H9 (cell line): Measurements from ENCODE around the gene ERC2. TPM values are rescaled to one million over a fixed set of nuclear protein-coding genes. Genes with fewer than 3 reads are reported as not detected.

ENCODE experiments used
- DNase-seq: peaks from one replicate; pipeline ENCODE4 v3.0.0-alpha.2; 2017
- H2AFZ ChIP-seq: one replicate; pipeline ENCODE4 v1.6.1; 2013; ENCODE audit warnings: mild to moderate bottlenecking, low read length, control low read depth, moderate library complexity
- H2AK5ac ChIP-seq: 2 replicates; pipeline ENCODE4 v1.6.1; 2013; ENCODE audit warnings: low read length, control low read depth, mixed read lengths; ENCODE audit not compliant: insufficient read length
- H2BK120ac ChIP-seq: one replicate; pipeline ENCODE4 v1.6.1; 2013; ENCODE audit warnings: low read depth, mild to moderate bottlenecking, low read length, control low read depth, inconsistent platforms; ENCODE audit not compliant: poor library complexity, severe bottlenecking
- H2BK12ac ChIP-seq: 2 replicates; pipeline ENCODE4 v1.6.1; 2013; ENCODE audit warnings: low read length, control low read depth, mixed read lengths, low read depth; ENCODE audit not compliant: insufficient read length
- H2BK15ac ChIP-seq: 2 replicates; pipeline ENCODE4 v1.6.1; 2013; ENCODE audit warnings: low read depth, low read length, control low read depth
- H2BK20ac ChIP-seq: one replicate; pipeline ENCODE4 v1.6.1; 2013; ENCODE audit warnings: low read depth, mild to moderate bottlenecking, low read length, control low read depth, inconsistent platforms; ENCODE audit not compliant: poor library complexity, severe bottlenecking
- H2BK5ac ChIP-seq: 2 replicates; pipeline ENCODE4 v1.6.1; 2013; ENCODE audit warnings: low read length, control low read depth, mixed read lengths; ENCODE audit not compliant: insufficient read length
- H3K14ac ChIP-seq: 2 replicates; pipeline ENCODE4 v1.6.1; 2013; ENCODE audit warnings: low read length, control low read depth; ENCODE audit not compliant: insufficient read depth
- H3K18ac ChIP-seq: 2 replicates; pipeline ENCODE4 v1.6.1; 2013; ENCODE audit warnings: low read depth, mild to moderate bottlenecking, mixed read lengths, low read length, control low read depth; ENCODE audit not compliant: insufficient read length
- H3K23ac ChIP-seq: 2 replicates; pipeline ENCODE4 v1.6.1; 2013; ENCODE audit warnings: low read length, control low read depth, mixed read lengths, low read depth; ENCODE audit not compliant: insufficient read length
- H3K23me2 ChIP-seq: 2 replicates; pipeline ENCODE4 v1.6.1; 2013; ENCODE audit warnings: low read depth, mild to moderate bottlenecking, mixed read lengths, low read length, control low read depth; ENCODE audit not compliant: insufficient read length, poor library complexity, severe bottlenecking
- H3K27ac ChIP-seq: 2 replicates; pipeline ENCODE4 v1.5.1; 2013; ENCODE audit warnings: low read length, control low read depth, mixed read lengths, low read depth; ENCODE audit not compliant: insufficient read length
- H3K27me3 ChIP-seq: 2 replicates; pipeline ENCODE4 v1.6.1; 2013; ENCODE audit warnings: low read length, control low read depth, inconsistent platforms; ENCODE audit not compliant: insufficient read depth
- H3K4ac ChIP-seq: 2 replicates; pipeline ENCODE4 v1.6.1; 2013; ENCODE audit warnings: low read depth, mild to moderate bottlenecking, control low read depth, inconsistent platforms, low read length, moderate library complexity
- H3K4me1 ChIP-seq: 2 replicates; pipeline ENCODE4 v1.6.1; 2013; ENCODE audit warnings: low read length, control low read depth, inconsistent platforms; ENCODE audit not compliant: insufficient read depth
- H3K4me2 ChIP-seq: 2 replicates; pipeline ENCODE4 v1.6.1; 2013; ENCODE audit warnings: low read length, control low read depth, mixed read lengths; ENCODE audit not compliant: insufficient read length, insufficient read depth
- H3K56ac ChIP-seq: 2 replicates; pipeline ENCODE4 v1.6.1; 2013; ENCODE audit warnings: low read depth, mild to moderate bottlenecking, mixed read lengths, low read length, control low read depth; ENCODE audit not compliant: insufficient read length
- H3K79me1 ChIP-seq: 2 replicates; pipeline ENCODE4 v1.6.1; 2013; ENCODE audit warnings: low read depth, mild to moderate bottlenecking, moderate library complexity, low read length, control low read depth, inconsistent platforms; ENCODE audit not compliant: insufficient read depth, poor library complexity, severe bottlenecking
- H3K79me2 ChIP-seq: 2 replicates; pipeline ENCODE4 v1.6.1; 2013; ENCODE audit warnings: low read length, control low read depth, inconsistent platforms; ENCODE audit not compliant: insufficient read depth
- H3K9ac ChIP-seq: 2 replicates; pipeline ENCODE4 v1.6.1; 2013; ENCODE audit warnings: low read length, control low read depth, mixed read lengths; ENCODE audit not compliant: insufficient read length; ENCODE audit errors: extremely low read depth
- H3K9me3 ChIP-seq: one replicate; pipeline ENCODE4 v1.6.1; 2013; ENCODE audit warnings: low read depth, low read length, inconsistent platforms; ENCODE audit not compliant: control insufficient read depth
- H3T11ph ChIP-seq: one replicate; pipeline ENCODE4 v1.6.1; 2013; ENCODE audit warnings: mild to moderate bottlenecking, low read length, control low read depth, inconsistent platforms
- H4K20me1 ChIP-seq: one replicate; pipeline ENCODE4 v1.6.1; 2013; ENCODE audit not compliant: control insufficient read depth, insufficient read length, insufficient read depth
- H4K5ac ChIP-seq: 2 replicates; pipeline ENCODE4 v1.6.1; 2013; ENCODE audit warnings: low read depth, mild to moderate bottlenecking, mixed read lengths, low read length, control low read depth; ENCODE audit not compliant: insufficient read length
- H4K8ac ChIP-seq: replicated peaks from 2 replicates; pipeline ENCODE4 v1.6.1; 2013; ENCODE audit warnings: low read length, control low read depth, mixed read lengths, low read depth; ENCODE audit not compliant: insufficient read length
- H4K91ac ChIP-seq: 2 replicates; pipeline ENCODE4 v1.6.1; 2013; ENCODE audit warnings: low read depth, mild to moderate bottlenecking, moderate library complexity, mixed read lengths, low read length, control low read depth; ENCODE audit not compliant: insufficient read length
- H3K27ac Mint-ChIP-seq, 3 experiments: 2 replicates in 2 of 3; 3 replicates in 1 of 3; pipeline ENCODE4 v1.8.0; 2020 to 2021; ENCODE audit warnings: mixed read lengths in 3 of 3, mild to moderate bottlenecking in 1 of 3, moderate library complexity in 1 of 3
- H3K27me3 Mint-ChIP-seq: 2 replicates; pipeline ENCODE4 v1.8.0; 2021; ENCODE audit warnings: low read depth, mild to moderate bottlenecking, moderate library complexity, mixed read lengths
- H3K36me3 Mint-ChIP-seq, 3 experiments: 2 replicates in 2 of 3; 3 replicates in 1 of 3; pipeline ENCODE4 v1.8.0; 2020 to 2021; ENCODE audit warnings: low read depth in 3 of 3, mixed read lengths in 3 of 3; ENCODE audit not compliant: insufficient read depth in 1 of 3
- H3K4me1 Mint-ChIP-seq, 2 experiments: 2 replicates each; pipeline ENCODE4 v1.8.0; 2020; ENCODE audit warnings: mixed read lengths in 2 of 2
- H3K4me3 Mint-ChIP-seq, 2 experiments: 2 replicates in 1 of 2; 3 replicates in 1 of 2; pipeline ENCODE4 v1.8.0; 2020 to 2021; ENCODE audit warnings: mild to moderate bottlenecking in 2 of 2, mixed read lengths in 2 of 2, moderate library complexity in 1 of 2
- H3K9me3 Mint-ChIP-seq, 2 experiments: 2 replicates in 1 of 2; 3 replicates in 1 of 2; pipeline ENCODE4 v1.8.0; 2020; ENCODE audit warnings: mild to moderate bottlenecking in 2 of 2, mixed read lengths in 2 of 2, moderate library complexity in 1 of 2
- CTCF ChIP-seq: fragments of 200-600 bp; sonication (generic); conservative IDR thresholded peaks from 3 replicates; pipeline ENCODE4 v1.8.0; 2021; ENCODE audit warnings: antibody characterized with exemption, mild to moderate bottlenecking
- microRNA-seq: library from miRNA; unstranded; fragments of <30 nt; microRNA quantifications from one replicate; pipeline ENCODE4, GENCODE V29; 2020; ENCODE audit warnings: borderline microRNAs expressed
- total RNA-seq: library from RNA; stranded (reverse); gene quantifications from 2 replicates; pipeline ENCODE4 v1.2.1, GENCODE V29; 2021

Gene ERC2
- total RNA-seq, 1 experiment from 2014 or later = 15.4 TPM

DNA sequence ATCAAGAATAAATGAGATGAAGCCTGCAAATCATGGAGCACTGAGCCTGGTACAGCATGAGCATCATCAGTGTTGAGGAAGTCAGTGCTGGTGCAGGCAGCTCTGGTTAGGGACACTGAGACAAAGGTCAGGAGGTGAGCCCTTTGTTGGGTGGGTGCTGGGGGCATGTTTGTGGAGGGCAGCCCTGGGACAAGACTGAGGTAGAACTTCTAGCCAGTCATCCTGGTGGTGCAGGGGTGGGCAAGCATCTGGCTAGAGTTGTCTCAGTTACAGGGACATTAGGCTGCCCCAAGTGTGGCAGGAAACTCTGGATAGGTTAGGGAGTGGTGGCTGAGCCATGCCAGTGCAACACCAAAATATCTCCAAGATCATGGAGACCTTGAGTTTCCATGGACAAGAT is 1008.4 kb downstream of the ERC2 start:
- Histone ChIP-seq H3K23ac (no peak overlapping the region), H3K79me1 (no peaks in the 10 kb centered on the region), H3K56ac (no peak overlapping the region), H4K20me1 (no peaks in the 10 kb centered on the region), H2BK120ac (no peak overlapping the region), H3K4me1 (no peaks in the 10 kb centered on the region), H3K9ac (no peak overlapping the region), H3K18ac (no peak overlapping the region), H3K23me2 (no peaks in the 10 kb centered on the region), H3T11ph (no peak overlapping the region), H3K14ac (no peak overlapping the region), H2AFZ (no peak overlapping the region), H4K5ac (no peak overlapping the region), H2BK5ac (no peak overlapping the region), H3K27ac (no peak overlapping the region), H2AK5ac (no peak overlapping the region), H3K4ac (no peak overlapping the region), H3K79me2 (no peaks in the 10 kb centered on the region), H2BK15ac (no peak overlapping the region), H3K4me2 (no peak overlapping the region), H3K9me3 (no peaks in the 10 kb centered on the region), H3K27me3 (no peaks in the 10 kb centered on the region), H2BK20ac (no peak overlapping the region), H4K91ac (no peak overlapping the region), H2BK12ac (no peak overlapping the region), H4K8ac (no peak overlapping the region)
- peaks cover 0 to 3% of the 10 kb centered on the region in 2 experiments; a peak in 3 of 5 replicates for H3K9me3 Mint-ChIP-seq
- peaks cover 0 to 2% of the 10 kb centered on the region in 2 experiments; a peak in 1 of 4 replicates for H3K4me1 Mint-ChIP-seq
- 0 out of 7 replicates have a peak, but pooled peaks cover 0 to 2% (median 0%) of the 10 kb centered on the region in 3 experiments for H3K36me3 Mint-ChIP-seq
- H3K27ac Mint-ChIP-seq = no peak overlapping the region
- no peak for TF ChIP-seq CTCF
- no peak overlapping the region for H3K4me3 Mint-ChIP-seq
- H3K27me3 Mint-ChIP-seq = peaks cover 6% of the 10 kb centered on the region
- DNase-seq = no peak

Small RNAs within 50 kb of the gene (microRNA-seq; reads per million reads assigned to microRNA genes)
- not detected for gene MIR3938

Other genes with a start within 250 kb of the ERC2 start
- gene CCDC66, start 88.7 kb upstream of the ERC2 start, total RNA-seq = 25.4 and 32.0 TPM in 2 replicates
- gene TASOR, start 214.8 kb upstream of the ERC2 start, total RNA-seq = 37.2 and 37.6 TPM in 2 replicates